Ecto neural progenitor cell (in vitro differentiated cells): ENCODE measurements around the gene CDCA4.

ENCODE experiments used
- DNase-seq: peaks from one replicate; pipeline ENCODE4 v3.0.0-alpha.2; 2018; ENCODE audit warnings: low spot score

The CDCA4 gene

GRCh38 chr14:104975481-104976197 lies 45.2 kb downstream of the CDCA4 start:
- peak; percentile 65 for DNase-seq

GRCh38 chr14:104974665-104975390 lies 46.1 kb downstream of the CDCA4 start:
- no peak for DNase-seq

- no peak for DNase-seq
Measured at GRCh38 chr14:104974146-104974541, 46.7 kb downstream of the CDCA4 start.

DNA sequence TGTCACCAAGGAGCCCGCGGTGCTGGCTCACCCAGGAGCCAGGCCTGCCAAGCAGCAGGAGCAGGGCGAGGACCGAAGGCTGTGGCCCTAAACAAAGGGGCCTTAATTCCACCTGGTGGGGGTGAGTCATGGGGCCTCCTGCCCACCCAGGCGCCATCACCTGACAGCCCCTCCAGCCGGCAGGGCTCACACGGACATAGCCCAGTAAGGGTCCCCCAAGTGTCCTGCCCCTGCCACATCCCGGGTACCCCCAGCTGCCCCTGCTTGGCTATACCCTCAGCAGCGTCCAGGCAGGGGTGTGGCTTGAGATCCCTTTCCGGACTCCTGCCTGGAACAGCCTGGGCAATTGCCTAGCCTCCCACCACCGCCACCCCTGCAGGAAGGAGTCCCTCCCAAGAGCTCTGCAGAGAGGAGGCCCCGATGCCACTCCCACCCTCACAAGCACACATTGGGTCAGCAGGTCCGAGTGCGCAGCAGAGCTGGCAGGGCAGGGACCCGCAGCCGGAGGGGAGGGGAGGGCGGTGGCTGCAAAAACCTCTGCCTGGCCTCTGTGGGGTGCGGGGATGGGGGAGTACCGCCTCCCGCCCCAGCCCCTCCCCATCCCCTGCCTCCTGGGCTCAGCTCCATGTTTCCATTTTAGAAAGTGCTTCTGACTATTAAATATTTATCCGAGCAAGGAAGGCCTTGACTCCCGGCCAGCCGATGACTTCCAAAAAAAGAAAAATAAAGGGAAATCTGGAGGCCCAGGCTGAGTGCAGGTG lies 47.3 kb downstream of the CDCA4 start:
- no peak for DNase-seq

GRCh38 chr14:104973135-104973384 lies 47.8 kb downstream of the CDCA4 start:
- DNase-seq, result no peak

GRCh38 chr14:104972301-104973134 lies 48.4 kb downstream of the CDCA4 start:
- DNase-seq, result no peak

DNA sequence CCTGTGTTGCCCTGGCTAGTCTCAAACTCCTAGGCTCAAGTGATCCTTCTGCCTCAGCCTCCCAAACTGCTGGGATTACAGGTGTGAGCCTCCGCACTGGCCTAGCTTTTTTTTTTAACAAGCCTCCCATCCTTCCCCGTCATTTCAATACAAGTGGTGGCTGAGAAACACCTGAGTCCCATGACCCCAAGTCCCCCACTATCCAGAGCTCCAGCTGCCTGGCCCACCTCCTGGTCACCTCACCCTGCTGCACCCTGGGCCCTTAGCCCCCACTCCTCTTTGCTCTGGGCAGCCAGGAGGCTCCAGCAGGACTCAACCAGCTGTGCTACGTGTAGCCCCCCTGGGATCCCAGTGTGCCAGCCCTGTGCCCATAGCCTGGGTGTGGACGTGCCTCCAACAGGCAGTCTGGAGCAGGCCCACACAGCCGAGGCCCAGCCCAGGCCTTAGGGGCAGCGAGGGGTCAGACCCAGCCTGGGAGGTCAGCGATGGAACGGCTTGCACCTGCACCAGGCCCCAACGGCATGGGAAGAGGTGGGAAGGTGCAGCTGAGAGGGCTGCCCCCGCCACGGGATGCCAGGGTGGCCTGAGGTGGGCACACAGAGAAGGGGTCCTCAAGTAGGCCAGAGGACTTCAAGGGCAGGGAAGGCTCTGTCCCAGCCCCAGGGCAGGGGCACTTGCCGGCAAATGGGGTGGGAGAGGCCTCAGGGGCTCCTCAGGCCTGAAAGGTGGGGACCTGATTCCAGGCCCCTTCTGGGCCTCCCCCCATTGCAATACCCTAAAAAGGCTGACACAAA lies 49.2 kb downstream of the CDCA4 start:
- DNase-seq, result no peak

DNA sequence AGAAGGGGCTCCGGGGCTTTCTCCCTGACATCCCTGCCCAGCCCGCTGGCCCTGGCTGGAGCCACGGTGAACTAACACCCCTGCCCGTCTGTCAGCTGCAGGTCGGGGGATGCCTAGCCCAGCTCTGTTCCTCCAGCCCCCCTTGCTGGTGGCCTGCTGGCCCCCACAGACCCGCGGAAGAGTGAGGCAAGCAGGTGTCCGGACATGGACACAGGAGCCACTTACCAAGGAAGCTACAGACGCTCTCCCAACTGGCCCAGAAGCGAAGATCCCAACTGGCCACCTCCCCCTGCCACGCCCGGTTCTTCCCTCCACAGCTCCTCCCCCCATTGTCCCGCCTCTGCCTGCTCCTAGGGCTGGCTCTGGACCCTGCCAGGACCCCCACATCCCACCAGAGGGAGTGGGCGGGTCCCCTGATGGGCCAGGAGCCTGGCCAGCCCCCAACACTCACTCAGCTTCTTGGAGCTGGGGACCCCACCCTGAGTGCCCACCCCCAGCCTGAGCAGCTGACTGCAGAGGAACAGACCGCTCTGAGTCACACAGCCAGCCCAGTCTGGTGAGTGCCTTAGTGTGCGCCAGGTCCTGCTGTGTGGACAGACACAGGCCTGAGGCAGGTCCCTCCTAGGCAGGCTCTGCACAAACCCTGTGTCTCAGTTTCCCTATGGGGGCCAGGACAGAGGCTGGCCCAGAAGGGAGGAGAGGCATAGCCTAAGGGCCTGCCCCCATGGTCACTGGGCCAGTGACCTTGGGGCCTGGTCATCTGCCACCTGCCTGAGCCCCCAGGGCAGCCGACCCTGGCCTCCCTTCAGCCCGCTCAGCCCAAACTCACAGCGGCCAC lies 50.4 kb downstream of the CDCA4 start:
- no peak for DNase-seq

- no peak for DNase-seq
Measured at GRCh38 chr14:104969741-104970230, 51.1 kb downstream of the CDCA4 start.

DNA sequence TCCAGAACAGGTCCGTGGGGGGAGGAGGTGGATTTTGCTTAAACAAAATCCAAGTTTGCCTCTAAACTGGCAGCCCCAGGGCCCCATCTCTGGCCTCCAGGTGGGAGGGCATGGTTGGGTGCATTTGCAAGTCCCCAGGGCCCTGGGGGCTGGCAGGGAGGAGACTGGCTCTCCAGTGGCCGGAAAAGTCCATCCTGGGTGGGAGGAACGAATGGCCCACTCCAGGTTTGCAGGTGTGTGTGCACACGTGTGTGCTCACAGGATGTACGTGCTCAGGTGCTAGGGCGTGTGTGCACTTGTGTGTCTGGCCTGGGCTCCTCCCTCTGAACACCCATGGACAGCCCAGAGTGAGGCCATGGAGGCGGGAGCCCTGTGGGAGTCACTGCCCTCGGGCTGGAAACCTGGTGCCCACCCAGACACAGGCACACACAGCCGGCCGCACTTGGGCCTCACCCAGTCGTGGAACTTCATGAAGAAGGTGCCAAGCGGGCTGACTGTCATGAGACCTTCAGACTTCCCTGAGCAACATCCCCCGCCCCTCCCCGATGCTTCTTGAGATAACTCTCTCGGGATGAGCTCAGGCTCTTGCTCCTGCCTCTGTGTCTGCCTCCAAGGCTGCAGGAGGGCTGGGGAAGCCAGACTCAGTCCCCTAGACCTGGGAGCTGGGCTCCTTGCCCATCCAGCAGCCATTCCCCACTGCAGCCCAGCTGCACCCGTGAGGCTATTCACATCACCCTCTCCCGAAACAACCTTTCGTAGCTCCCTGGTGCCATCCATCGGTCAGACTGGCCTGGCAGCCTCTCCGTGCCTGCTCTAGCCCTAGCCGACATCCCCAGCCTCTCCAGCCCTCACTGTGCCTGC lies 52.1 kb downstream of the CDCA4 start:
- no peak for DNase-seq

- DNase-seq, result no peak
Measured at GRCh38 chr14:104968153-104968527, 52.7 kb downstream of the CDCA4 start.

- DNase-seq, result peak; percentile 65
Measured at GRCh38 chr14:104967386-104968152, 53.3 kb downstream of the CDCA4 start.

DNA sequence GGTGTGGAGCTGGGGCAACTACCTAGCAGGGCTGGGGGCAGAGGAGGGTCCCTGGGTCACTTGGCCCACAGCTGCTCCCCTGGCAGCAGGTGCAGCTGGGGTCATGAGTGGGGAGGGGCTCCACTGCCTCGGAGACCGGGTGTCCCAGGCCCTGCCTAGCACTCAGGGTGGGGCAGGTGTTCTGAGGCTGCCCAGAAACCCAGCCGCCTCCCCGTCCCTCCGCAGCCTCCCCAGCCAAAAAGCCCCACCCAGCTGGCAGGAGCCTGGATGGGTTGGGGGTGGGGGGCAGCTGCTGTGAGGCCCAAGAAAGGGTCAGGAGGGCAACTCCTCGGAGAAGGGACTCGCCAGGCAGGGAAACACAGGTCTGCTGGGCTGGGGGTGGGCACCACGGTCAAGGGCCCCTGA lies 53.9 kb downstream of the CDCA4 start:
- no peak for DNase-seq

- DNase-seq, result no peak
Measured at GRCh38 chr14:104966261-104966865, 54.5 kb downstream of the CDCA4 start.

- DNase-seq, result no peak
Measured at GRCh38 chr14:104965561-104966231, 55.2 kb downstream of the CDCA4 start.

- DNase-seq, result no peak
Measured at GRCh38 chr14:104964546-104964945, 56.3 kb downstream of the CDCA4 start.
